Keratinocyte (primary cell): ENCODE data around the gene ZCCHC7. TPM values are rescaled to one million over a fixed set of nuclear protein-coding genes. Genes with fewer than 3 reads are reported as not detected.

ENCODE experiments used
- DNase-seq: peaks from one replicate; pipeline ENCODE4 v3.0.0-alpha.2; 2011; ENCODE audit warnings: low read depth, missing footprints, low spot score
- FAIRE-seq: peaks from 2 replicates; lab custom pipeline; 2011; peaks lifted over from hg19 to GRCh38; lab: Jason Lieb, UNC
- H2AFZ ChIP-seq: 2 replicates; pipeline ENCODE4 v1.6.0; 2012; ENCODE audit warnings: low read length, control low read depth, inconsistent platforms; ENCODE audit not compliant: control insufficient read depth
- H3K27ac ChIP-seq: 2 replicates; pipeline ENCODE4 v1.5.1; 2011; ENCODE audit warnings: low read length; ENCODE audit not compliant: control insufficient read depth, insufficient read depth
- H3K27me3 ChIP-seq: 3 replicates; pipeline ENCODE4 v1.6.0; 2011; ENCODE audit warnings: low read length; ENCODE audit not compliant: control insufficient read depth, insufficient read depth; ENCODE audit errors: extremely low read depth
- H3K36me3 ChIP-seq, 2 experiments: 2 replicates in 1 of 2; 3 replicates in 1 of 2; pipeline ENCODE4 v1.5.1; 2011; ENCODE audit warnings: low read length in 2 of 2, mild to moderate bottlenecking in 1 of 2; ENCODE audit not compliant: control insufficient read depth in 2 of 2, insufficient read depth in 2 of 2; ENCODE audit errors: extremely low read depth in 1 of 2
- H3K4me1 ChIP-seq: 3 replicates; pipeline ENCODE4 v1.5.1; 2011; ENCODE audit warnings: low read length; ENCODE audit not compliant: control insufficient read depth, insufficient read depth; ENCODE audit errors: extremely low read depth
- H3K4me2 ChIP-seq: 3 replicates; pipeline ENCODE4 v1.6.0; 2011; ENCODE audit warnings: low read depth, low read length; ENCODE audit not compliant: control insufficient read depth, insufficient read depth; ENCODE audit errors: extremely low read depth
- H3K4me3 ChIP-seq, 3 experiments: fragments of 200-600 bp in 1 of 3; sonication (generic) in 1 of 3; 2 replicates in 2 of 3; 3 replicates in 1 of 3; pipeline ENCODE4 v1.5.1; 2011 to 2016; ENCODE audit warnings: low read length in 3 of 3, mild to moderate bottlenecking in 3 of 3, control low read depth in 2 of 3, inconsistent platforms in 1 of 3, low read depth in 1 of 3, mixed read lengths in 1 of 3, mixed run types in 1 of 3, moderate library complexity in 1 of 3; ENCODE audit not compliant: control insufficient read depth in 2 of 3, insufficient read depth in 2 of 3; ENCODE audit errors: extremely low read depth in 1 of 3
- H3K79me2 ChIP-seq: 2 replicates; pipeline ENCODE4 v1.6.0; 2012; ENCODE audit warnings: low read length; ENCODE audit not compliant: control insufficient read depth, insufficient read depth
- H3K9ac ChIP-seq: 3 replicates; pipeline ENCODE4 v1.6.0; 2011; ENCODE audit warnings: low read length; ENCODE audit not compliant: control insufficient read depth, insufficient read depth; ENCODE audit errors: extremely low read depth
- H3K9me1 ChIP-seq: 3 replicates; pipeline ENCODE4 v1.6.0; 2011; ENCODE audit warnings: low read length; ENCODE audit not compliant: control insufficient read depth, insufficient read depth; ENCODE audit errors: extremely low read depth
- H3K9me3 ChIP-seq: 2 replicates; pipeline ENCODE4 v1.5.1; 2012; ENCODE audit warnings: low read depth, low read length; ENCODE audit not compliant: control insufficient read depth
- H4K20me1 ChIP-seq: 3 replicates; pipeline ENCODE4 v1.6.0; 2011; ENCODE audit warnings: low read length; ENCODE audit not compliant: control insufficient read depth, insufficient read depth; ENCODE audit errors: extremely low read depth
- CTCF ChIP-seq, 3 experiments: IDR thresholded peaks in 1 of 3; conservative IDR thresholded peaks in 1 of 3; optimal IDR thresholded peaks in 1 of 3; 2 replicates in 2 of 3; 3 replicates in 1 of 3; pipeline versions ENCODE3 to v1.5.1; 2011; ENCODE audit warnings: low read length in 3 of 3, mild to moderate bottlenecking in 3 of 3, moderate library complexity in 2 of 3, control low read depth in 1 of 3, inconsistent platforms in 1 of 3; ENCODE audit not compliant: insufficient read depth in 2 of 3; ENCODE audit errors: extremely low read depth in 1 of 3
- EZH2 ChIP-seq: IDR thresholded peaks from one replicate; pipeline ENCODE4 v1.6.1; 2012; ENCODE audit warnings: inconsistent platforms, mild to moderate bottlenecking, low read length, moderate library complexity
- dilution Hi-C: fragments of 300-500 bp; cut with MboI; formaldehyde crosslinking; loops from one replicate; pipeline ENCODE4 v1.7.0; 2020; ENCODE audit warnings: low sequenced_read_pairs; ENCODE audit not compliant: extremely low pct_ligation_motif_present
- polyA plus RNA-seq, 5 experiments: library from polyadenylated mRNA; depleted of rRNA in 3 of 5; stranded (reverse) in 3 of 5; stranded (forward) in 1 of 5; unstranded in 1 of 5; fragments of >200 nt; gene quantifications; 1 replicate in 1 of 5; 2 replicates in 3 of 5; 3 replicates in 1 of 5; pipeline versions ENCODE4 v1.2.1 to v1.2.3, GENCODE V29; 2011 to 2012; ENCODE audit warnings: missing spikeins in 2 of 5, low read depth in 1 of 5, low replicate concordance in 1 of 5

Gene ZCCHC7
- polyA plus RNA-seq, 1 donor (not counting 4 experiments of a cell fraction or from before 2014, with no cell fraction given): 16.5 TPM

- dilution Hi-C loops: no loop called here
- no peak for DNase-seq
- Histone ChIP-seq H4K20me1 (no peaks in the 10 kb centered on the region), H3K9me1 (no peaks in the 10 kb centered on the region), H3K79me2 (no peaks in the 10 kb centered on the region), H3K4me1 (peaks cover 8% of the 10 kb centered on the region), H3K27ac (no peak overlapping the region), H3K9me3 (no peaks in the 10 kb centered on the region), H3K27me3 (no peaks in the 10 kb centered on the region), H3K36me3 (peaks cover 0 to 5% of the 10 kb centered on the region in 2 experiments), H3K4me2 (no peak overlapping the region), H3K9ac (no peak overlapping the region), H3K4me3 (no peak overlapping the region), H2AFZ (no peak overlapping the region)
- no peak for FAIRE-seq
- TF ChIP-seq EZH2 (no peak), CTCF (optimal IDR thresholded peaks at IDR 0.05 in 1 of 3, IDR thresholded peaks at IDR 0.05 in 1 of 3, conservative IDR thresholded peaks at IDR 0.05 in 1 of 3; ENCODE audit: extremely low read depth in 1 of 3, insufficient read depth in 2 of 3, low read length in 3 of 3) (no peak)
These were observed 35.8 kb downstream of the ZCCHC7 start for GRCh38 chr9:37156205-37156604.

GRCh38 chr9:37156781-37157356, 36.5 kb downstream of the ZCCHC7 start:
- peaks cover 8% of the 10 kb centered on the region for H3K4me1 ChIP-seq
- no peaks in the 10 kb centered on the region for H3K79me2 ChIP-seq
- dilution Hi-C loops: no loop called here
- H3K36me3 ChIP-seq: peaks cover 0 to 5% of the 10 kb centered on the region in 2 experiments
- H4K20me1 ChIP-seq: no peaks in the 10 kb centered on the region
- H3K9ac ChIP-seq: no peak overlapping the region
- no peaks in the 10 kb centered on the region for H3K9me1 ChIP-seq
- FAIRE-seq (peak; percentile 44), DNase-seq (no peak)
- no peak overlapping the region for H3K4me3 ChIP-seq
- no peaks in the 10 kb centered on the region for H3K27me3 ChIP-seq
- no peak overlapping the region for H3K4me2 ChIP-seq
- peak overlapping the region; percentile 40 for H3K27ac ChIP-seq
- H2AFZ ChIP-seq: no peak overlapping the region
- no peaks in the 10 kb centered on the region for H3K9me3 ChIP-seq
- TF ChIP-seq CTCF (optimal IDR thresholded peaks at IDR 0.05 in 1 of 3, IDR thresholded peaks at IDR 0.05 in 1 of 3, conservative IDR thresholded peaks at IDR 0.05 in 1 of 3; ENCODE audit: extremely low read depth in 1 of 3, insufficient read depth in 2 of 3, low read length in 3 of 3) (no peak), EZH2 (no peak)
